AG09309 (cell line): Measurements from ENCODE around the gene TYR.
"Not testable (repeated sequence)": the region's sequence is repeated elsewhere in the genome, so short reads cannot be mapped to it uniquely, and the experiment has no call there.

Experiments used
- DNase-seq: peaks from one replicate; pipeline ENCODE4 v3.0.0-alpha.2; 2010; ENCODE audit warnings: low read depth
- H3K4me3 ChIP-seq: 2 replicates; pipeline ENCODE4 v1.5.1; 2011; ENCODE audit warnings: mild to moderate bottlenecking, low read depth, low read length, moderate library complexity; ENCODE audit not compliant: control insufficient read depth
- CTCF ChIP-seq: IDR thresholded peaks from 2 replicates; pipeline ENCODE4 v1.5.1; 2011; ENCODE audit warnings: mild to moderate bottlenecking, low read depth, low read length, inconsistent platforms; ENCODE audit not compliant: insufficient read depth, control insufficient read depth; ENCODE audit errors: missing control alignments

Gene TYR

GRCh38 chr11:89293965-89294679 lies 116.4 kb downstream of the TYR start:
- peak overlapping the region; percentile 24 for H3K4me3 ChIP-seq
- no peak for TF ChIP-seq CTCF
- DNase-seq = no peak

GRCh38 chr11:89295023-89295422 lies 117.3 kb downstream of the TYR start:
- H3K4me3 ChIP-seq, DNase-seq: not testable (repeated sequence)

GRCh38 chr11:89303029-89303428 lies 125.4 kb downstream of the TYR start:
- not testable (repeated sequence) for H3K4me3 ChIP-seq, DNase-seq

GRCh38 chr11:89308272-89308671 lies 130.6 kb downstream of the TYR start:
- H3K4me3 ChIP-seq, DNase-seq: not testable (repeated sequence)

- H3K4me3 ChIP-seq, DNase-seq: not testable (repeated sequence)
Measured at GRCh38 chr11:89309321-89309985, 131.8 kb downstream of the TYR start.

GRCh38 chr11:89310607-89311006 lies 132.9 kb downstream of the TYR start:
- not testable (repeated sequence) for DNase-seq, H3K4me3 ChIP-seq

- no peak for DNase-seq
- no peak for TF ChIP-seq CTCF
- no peak overlapping the region for H3K4me3 ChIP-seq
Measured at GRCh38 chr11:89321401-89321800, 143.7 kb downstream of the TYR start.

- DNase-seq = no peak
- no peak overlapping the region for H3K4me3 ChIP-seq
- no peak for TF ChIP-seq CTCF
Measured at GRCh38 chr11:89327885-89328284, 150.2 kb downstream of the TYR start.

- H3K4me3 ChIP-seq, DNase-seq: not testable (repeated sequence)
Measured at GRCh38 chr11:89331940-89332339, 154.3 kb downstream of the TYR start.

- peak; percentile 41 for TF ChIP-seq CTCF
- not testable (repeated sequence) for DNase-seq, H3K4me3 ChIP-seq
Measured at GRCh38 chr11:89333704-89334103, 156.0 kb downstream of the TYR start.

GRCh38 chr11:89337100-89337650 lies 159.5 kb downstream of the TYR start:
- not testable (repeated sequence) for DNase-seq

GRCh38 chr11:89338073-89338472 lies 160.4 kb downstream of the TYR start:
- H3K4me3 ChIP-seq, DNase-seq: not testable (repeated sequence)

More at GRCh38 chr11:89337100-89337650, 159.5 kb downstream of the TYR start:
- not testable (repeated sequence) for H3K4me3 ChIP-seq

- H3K4me3 ChIP-seq = not testable (repeated sequence)
- DNase-seq = peak; percentile 34
Measured at GRCh38 chr11:89340450-89340849, 162.8 kb downstream of the TYR start.
